ENCODE results near the gene ITPKB. TPM values are rescaled to one million over a fixed set of nuclear protein-coding genes. Genes with fewer than 3 reads are reported as not detected.

Gene ITPKB
- total and polyA plus RNA-seq, 4 donors: 16.8 to 31.3 (median 25.3) TPM

DNA sequence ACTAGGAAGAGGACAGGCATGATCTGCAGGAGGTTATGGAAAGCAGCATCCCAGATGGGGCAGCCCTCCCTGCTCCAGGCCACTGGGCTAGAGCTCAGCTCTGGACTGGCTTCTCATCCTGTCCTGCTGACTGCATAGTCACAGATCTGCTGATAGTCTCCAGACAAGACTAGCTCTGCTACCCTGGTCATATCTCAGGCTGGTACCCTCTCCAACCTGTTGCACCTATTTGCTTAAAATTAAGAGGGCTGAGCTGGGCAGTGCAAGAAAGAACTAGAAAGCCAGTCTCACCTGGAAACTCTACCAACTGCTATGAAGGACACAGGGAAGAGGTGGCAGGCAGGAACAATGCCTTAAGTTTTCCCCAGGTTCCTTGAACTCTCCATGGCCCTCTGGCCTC is 40.4 kb downstream of the ITPKB start:
- Histone ChIP-seq H3K27me3 (ENCODE audit: control insufficient read depth, insufficient read depth, low read length) (no peaks in the 10 kb centered on the region), H3K4me3 (ENCODE audit: low read depth, low read length) (no peak overlapping the region), H3K27ac (ENCODE audit: low read depth, low read length) (no peak overlapping the region), H3K4me1 (ENCODE audit: control insufficient read depth, insufficient read depth, low read length) (peaks cover 44% of the 10 kb centered on the region), H3K36me3 (ENCODE audit: control insufficient read depth, insufficient read depth, low read length) (no peaks in the 10 kb centered on the region), H3K9me3 (ENCODE audit: control insufficient read depth, insufficient read depth, low read length) (no peaks in the 10 kb centered on the region)
- DNase-seq (ENCODE audit: low read depth in 4 of 6, low spot score in 6 of 6): no peak

DNA sequence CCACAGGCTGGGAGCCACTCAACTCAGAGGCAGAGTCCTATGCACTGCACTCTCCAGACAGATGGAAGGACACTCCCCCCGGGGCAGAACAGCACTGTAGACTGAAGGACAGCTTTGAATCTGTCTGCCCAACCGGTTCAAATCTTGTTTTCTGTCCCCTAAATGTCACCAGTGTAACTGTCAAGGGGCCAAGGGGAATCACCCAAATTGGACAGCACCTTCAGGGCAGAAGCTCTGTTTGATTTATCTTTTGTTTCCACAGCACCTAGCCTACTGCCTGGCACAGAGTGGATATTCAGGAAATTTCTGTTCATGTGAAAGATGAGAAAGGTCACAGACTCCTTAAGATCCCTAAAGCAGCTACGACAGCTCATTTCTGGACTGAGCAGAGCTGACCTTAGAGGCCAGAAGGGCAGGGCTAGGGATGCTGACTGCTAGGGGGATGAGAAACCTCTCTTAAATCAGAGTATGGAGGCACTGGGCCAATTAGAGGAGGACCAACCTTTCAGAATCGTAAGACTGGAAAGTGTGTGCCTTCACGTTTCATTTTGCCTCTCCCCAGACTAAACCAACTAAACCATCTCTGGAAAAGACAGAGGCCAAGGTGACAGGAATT is 41.0 kb downstream of the ITPKB start:
- WGBS (ENCODE audit: insufficient coverage): 73% methylated on average over 3 of the region's 5 CpGs
- Histone ChIP-seq H3K27me3 (ENCODE audit: control insufficient read depth, insufficient read depth, low read length) (no peaks in the 10 kb centered on the region), H3K9me3 (ENCODE audit: control insufficient read depth, insufficient read depth, low read length) (no peaks in the 10 kb centered on the region), H3K36me3 (ENCODE audit: control insufficient read depth, insufficient read depth, low read length) (no peaks in the 10 kb centered on the region), H3K4me3 (ENCODE audit: low read depth, low read length) (no peak overlapping the region), H3K27ac (ENCODE audit: low read depth, low read length) (peak overlapping the region; percentile 78), H3K4me1 (ENCODE audit: control insufficient read depth, insufficient read depth, low read length) (peaks cover 41% of the 10 kb centered on the region)
- no peak for DNase-seq (ENCODE audit: low read depth in 4 of 6, low spot score in 6 of 6)

DNA sequence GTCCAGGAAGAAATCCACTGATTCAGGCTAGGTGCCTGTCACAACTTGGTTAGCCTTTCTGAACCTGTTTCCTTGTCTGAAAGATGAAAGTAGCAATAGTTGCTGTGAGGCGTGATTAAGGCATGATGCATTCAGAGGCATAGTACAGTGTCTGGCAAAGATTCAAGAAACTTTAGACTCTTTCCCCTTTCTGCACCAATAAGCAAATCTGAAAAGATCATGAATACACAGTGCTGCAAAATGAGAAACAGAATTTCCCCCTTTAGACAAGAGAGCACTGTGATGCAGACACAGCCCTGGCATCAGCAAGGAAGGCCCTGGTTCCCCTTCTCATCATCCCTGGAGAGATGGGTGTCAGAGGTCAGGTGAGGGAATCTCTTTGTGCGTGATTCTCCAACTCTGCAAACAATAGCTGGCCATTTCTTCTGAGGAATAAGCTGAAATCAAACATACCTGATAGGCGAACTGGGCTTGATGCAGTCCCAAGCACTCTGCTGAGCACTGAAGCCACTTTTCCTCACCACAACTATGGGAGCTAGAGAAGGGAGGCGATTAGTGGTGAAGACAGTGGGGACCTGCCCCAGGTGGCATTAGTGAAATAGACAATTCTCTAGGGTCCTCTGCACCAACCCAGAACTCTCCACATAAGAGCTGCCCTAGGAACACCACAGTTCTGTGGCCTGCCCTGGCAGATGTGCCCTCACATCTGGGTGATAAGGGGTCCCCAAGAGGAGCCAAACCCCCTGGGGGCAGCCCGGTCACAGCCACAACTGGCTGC is 41.7 kb downstream of the ITPKB start:
- DNase-seq (ENCODE audit: low read depth in 4 of 6, low spot score in 6 of 6): peak in 1 of 6 donors; percentile 41
- Histone ChIP-seq H3K36me3 (ENCODE audit: control insufficient read depth, insufficient read depth, low read length) (no peaks in the 10 kb centered on the region), H3K4me1 (ENCODE audit: control insufficient read depth, insufficient read depth, low read length) (peaks cover 36% of the 10 kb centered on the region), H3K27me3 (ENCODE audit: control insufficient read depth, insufficient read depth, low read length) (no peaks in the 10 kb centered on the region), H3K9me3 (ENCODE audit: control insufficient read depth, insufficient read depth, low read length) (no peaks in the 10 kb centered on the region), H3K4me3 (ENCODE audit: low read depth, low read length) (no peak overlapping the region), H3K27ac (ENCODE audit: low read depth, low read length) (peak overlapping the region; percentile 78)
- WGBS (ENCODE audit: insufficient coverage): 57% methylated on average over 3 of the region's 5 CpGs

DNA sequence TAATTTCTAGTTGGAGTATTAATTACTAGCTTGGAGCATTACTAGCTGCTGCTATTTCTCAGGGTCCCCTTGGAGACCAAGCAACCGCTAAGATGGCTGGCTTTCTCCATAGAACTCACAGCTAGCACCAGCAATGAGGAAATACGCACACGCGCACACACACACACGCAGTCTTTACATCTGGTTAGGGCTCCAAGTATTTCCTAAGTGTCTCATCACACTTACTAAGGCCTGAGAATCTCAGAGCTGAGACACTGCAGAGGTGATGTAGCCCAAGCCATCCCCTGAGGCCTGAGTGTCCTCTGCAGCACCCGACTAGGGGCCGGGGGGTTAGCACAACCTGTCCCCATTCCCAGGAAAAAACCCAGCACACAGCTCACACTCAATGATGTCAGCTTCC is 42.5 kb downstream of the ITPKB start:
- H3K27ac ChIP-seq (ENCODE audit: low read depth, low read length): peak overlapping the region; percentile 78
- 91% methylated on average over 7 of the region's 7 CpGs for WGBS (ENCODE audit: insufficient coverage)
- H3K9me3 ChIP-seq (ENCODE audit: control insufficient read depth, insufficient read depth, low read length): no peaks in the 10 kb centered on the region
- H3K36me3 ChIP-seq (ENCODE audit: control insufficient read depth, insufficient read depth, low read length): no peaks in the 10 kb centered on the region
- no peaks in the 10 kb centered on the region for H3K27me3 ChIP-seq (ENCODE audit: control insufficient read depth, insufficient read depth, low read length)
- H3K4me1 ChIP-seq (ENCODE audit: control insufficient read depth, insufficient read depth, low read length): peaks cover 32% of the 10 kb centered on the region
- no peak for DNase-seq (ENCODE audit: low read depth in 4 of 6, low spot score in 6 of 6)
- no peak overlapping the region for H3K4me3 ChIP-seq (ENCODE audit: low read depth, low read length)

DNA sequence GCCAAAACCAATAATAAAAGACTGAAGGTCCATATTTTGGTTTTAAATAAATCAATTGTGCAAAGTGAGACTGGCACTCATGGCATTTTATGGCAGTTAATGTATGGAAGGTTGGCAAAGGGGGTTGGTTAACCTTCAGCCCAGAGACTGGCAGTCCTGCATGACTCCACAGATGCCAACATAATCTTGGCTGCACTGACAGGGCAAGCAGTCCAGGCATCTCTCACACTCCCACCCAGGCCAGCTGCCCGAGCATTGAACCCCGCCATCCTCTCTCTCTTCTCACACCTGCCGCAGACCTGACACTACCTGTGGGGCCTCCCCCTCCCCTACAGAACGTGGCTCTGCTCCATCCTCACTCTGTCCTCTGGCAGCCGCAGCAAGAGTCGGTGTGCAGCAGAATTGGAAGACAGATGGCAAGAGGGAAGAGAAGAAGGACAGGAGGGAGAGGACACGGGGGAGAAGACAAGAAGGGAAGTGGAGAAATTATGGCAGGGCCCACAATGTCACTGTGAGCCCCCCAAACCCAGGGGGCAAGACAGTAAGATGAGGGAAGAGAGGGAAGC is 43.7 kb downstream of the ITPKB start:
- 48% methylated on average over 6 of the region's 7 CpGs for WGBS (ENCODE audit: insufficient coverage)

DNA sequence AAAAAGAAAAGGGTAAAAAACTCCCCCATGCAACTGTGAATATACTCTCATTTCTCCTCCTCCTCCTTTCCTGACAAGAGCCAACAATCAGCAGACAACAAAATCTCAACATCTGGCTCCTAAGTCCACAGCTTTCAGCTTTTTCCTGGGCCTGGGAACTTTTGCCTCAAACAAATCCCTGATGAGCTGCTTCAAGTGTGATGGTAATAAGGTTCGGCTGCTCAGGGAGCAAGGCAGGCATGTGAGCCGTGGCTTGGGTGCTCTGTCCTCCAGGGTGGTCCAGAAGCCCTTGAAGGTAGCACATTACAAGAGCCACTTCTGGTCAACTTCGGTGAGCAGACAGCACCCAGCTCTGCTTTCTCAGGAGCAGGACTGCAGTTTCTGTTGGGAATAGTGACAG is 46.3 kb downstream of the ITPKB start:
- no peak for DNase-seq (ENCODE audit: low read depth in 4 of 6, low spot score in 6 of 6)
- Histone ChIP-seq H3K4me1 (ENCODE audit: control insufficient read depth, insufficient read depth, low read length) (peaks cover 52% of the 10 kb centered on the region), H3K36me3 (ENCODE audit: control insufficient read depth, insufficient read depth, low read length) (no peaks in the 10 kb centered on the region), H3K27ac (ENCODE audit: low read depth, low read length) (no peak overlapping the region), H3K4me3 (ENCODE audit: low read depth, low read length) (no peak overlapping the region), H3K9me3 (ENCODE audit: control insufficient read depth, insufficient read depth, low read length) (no peaks in the 10 kb centered on the region), H3K27me3 (ENCODE audit: control insufficient read depth, insufficient read depth, low read length) (no peaks in the 10 kb centered on the region)
- 78% methylated on average over 3 of the region's 3 CpGs for WGBS (ENCODE audit: insufficient coverage)

More for the DNA sequence above, 43.7 kb downstream of the ITPKB start:
- no peaks in the 10 kb centered on the region for H3K27me3 ChIP-seq (ENCODE audit: control insufficient read depth, insufficient read depth, low read length)
- H3K4me1 ChIP-seq (ENCODE audit: control insufficient read depth, insufficient read depth, low read length): peaks cover 38% of the 10 kb centered on the region
- no peak overlapping the region for H3K27ac ChIP-seq (ENCODE audit: low read depth, low read length)
- no peaks in the 10 kb centered on the region for H3K36me3 ChIP-seq (ENCODE audit: control insufficient read depth, insufficient read depth, low read length)
- H3K4me3 ChIP-seq (ENCODE audit: low read depth, low read length): no peak overlapping the region
- no peak for DNase-seq (ENCODE audit: low read depth in 4 of 6, low spot score in 6 of 6)
- no peaks in the 10 kb centered on the region for H3K9me3 ChIP-seq (ENCODE audit: control insufficient read depth, insufficient read depth, low read length)

DNA sequence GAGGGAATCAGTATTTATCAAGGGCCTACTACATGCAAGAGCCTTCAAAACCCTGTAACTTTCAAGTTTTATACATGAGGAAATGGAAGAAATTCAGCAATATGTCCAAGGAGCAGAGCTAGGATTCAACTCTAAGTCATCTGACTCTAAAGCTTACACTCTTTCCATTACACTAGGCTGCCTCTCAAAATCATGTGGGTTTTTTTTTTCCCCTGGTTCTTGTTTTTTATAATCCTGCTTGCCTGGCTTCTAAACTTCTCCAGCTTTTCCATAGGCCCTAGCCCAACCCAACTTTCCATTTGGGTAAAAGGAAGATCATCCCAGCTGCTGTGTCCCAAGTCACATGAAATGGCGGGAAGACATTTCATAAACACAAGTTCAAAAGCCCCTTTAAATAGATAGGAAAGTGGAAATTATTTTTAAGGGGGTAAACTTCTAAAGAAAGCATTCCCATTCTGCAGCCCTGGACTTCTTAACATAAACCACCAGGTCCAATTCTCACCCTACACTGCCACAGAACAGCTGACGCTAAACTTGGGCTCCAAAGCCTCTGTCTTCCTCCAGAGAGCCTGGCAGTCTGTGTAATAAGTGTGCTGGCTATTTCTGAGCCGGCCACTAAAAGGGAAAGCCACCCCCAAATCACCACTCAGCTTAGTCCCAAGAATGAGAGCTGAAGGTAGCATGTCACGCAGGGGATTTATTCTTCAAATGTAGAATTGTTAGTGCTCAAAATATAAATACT is 46.9 kb downstream of the ITPKB start:
- no peak overlapping the region for H3K4me3 ChIP-seq (ENCODE audit: low read depth, low read length)
- no peaks in the 10 kb centered on the region for H3K9me3 ChIP-seq (ENCODE audit: control insufficient read depth, insufficient read depth, low read length)
- DNase-seq (ENCODE audit: low read depth in 4 of 6, low spot score in 6 of 6): no peak
- H3K4me1 ChIP-seq (ENCODE audit: control insufficient read depth, insufficient read depth, low read length): peaks cover 52% of the 10 kb centered on the region
- H3K36me3 ChIP-seq (ENCODE audit: control insufficient read depth, insufficient read depth, low read length): no peaks in the 10 kb centered on the region
- no peaks in the 10 kb centered on the region for H3K27me3 ChIP-seq (ENCODE audit: control insufficient read depth, insufficient read depth, low read length)
- H3K27ac ChIP-seq (ENCODE audit: low read depth, low read length): peak overlapping the region; percentile 58
- WGBS (ENCODE audit: insufficient coverage): no CpG with 5 or more reads among the region's 4 CpGs

DNA sequence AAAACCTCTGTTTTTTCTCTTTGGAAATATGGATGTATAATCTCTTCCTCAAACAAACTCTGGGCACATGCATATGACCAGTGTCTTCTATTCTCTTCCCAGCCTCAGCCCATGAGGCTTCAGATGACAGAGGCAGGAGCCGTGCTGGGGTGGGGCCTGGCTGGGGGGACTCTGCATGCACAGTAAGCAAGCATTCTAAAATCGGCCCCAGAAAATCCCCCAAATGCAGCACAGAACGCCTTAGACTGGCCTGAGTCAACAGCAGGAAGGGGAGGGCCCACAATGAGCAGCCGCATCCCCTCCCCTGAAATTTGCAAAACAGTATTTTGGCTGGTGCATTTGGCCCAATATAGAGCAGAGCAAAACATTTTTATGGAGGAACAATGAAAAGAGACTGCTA is 47.8 kb downstream of the ITPKB start:
- Histone ChIP-seq H3K27me3 (ENCODE audit: control insufficient read depth, insufficient read depth, low read length) (no peaks in the 10 kb centered on the region), H3K4me1 (ENCODE audit: control insufficient read depth, insufficient read depth, low read length) (peaks cover 53% of the 10 kb centered on the region), H3K9me3 (ENCODE audit: control insufficient read depth, insufficient read depth, low read length) (no peaks in the 10 kb centered on the region), H3K27ac (ENCODE audit: low read depth, low read length) (peak overlapping the region; percentile 58), H3K36me3 (ENCODE audit: control insufficient read depth, insufficient read depth, low read length) (no peaks in the 10 kb centered on the region), H3K4me3 (ENCODE audit: low read depth, low read length) (no peak overlapping the region)
- WGBS (ENCODE audit: insufficient coverage): 32% methylated on average over 3 of the region's 4 CpGs
- DNase-seq (ENCODE audit: low read depth in 4 of 6, low spot score in 6 of 6): no peak

DNA sequence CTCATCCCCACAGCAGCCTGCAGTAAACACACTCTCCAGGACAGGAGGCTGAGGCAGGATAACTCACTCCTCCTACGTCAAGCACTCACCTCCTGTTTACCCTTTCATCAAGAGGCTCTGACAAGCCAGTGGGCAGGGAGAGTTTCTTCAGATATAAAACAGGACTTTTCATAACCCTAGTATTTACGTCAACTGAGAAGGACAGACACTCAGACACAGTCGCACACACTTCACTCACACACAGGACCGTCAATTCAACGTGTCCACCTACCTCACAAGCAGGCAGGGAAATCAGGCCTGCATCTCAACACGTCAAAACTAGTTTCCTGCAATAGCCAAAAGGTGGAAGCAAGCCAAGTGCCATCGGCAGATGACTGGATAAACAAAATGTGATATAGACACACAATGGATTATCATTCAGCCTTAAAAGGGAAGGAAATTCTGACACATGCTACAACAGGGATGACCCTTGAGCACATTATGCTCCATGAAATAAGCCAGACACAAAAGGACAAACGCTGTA is 48.6 kb downstream of the ITPKB start:
- Histone ChIP-seq H3K9me3 (ENCODE audit: control insufficient read depth, insufficient read depth, low read length) (no peaks in the 10 kb centered on the region), H3K4me1 (ENCODE audit: control insufficient read depth, insufficient read depth, low read length) (peaks cover 55% of the 10 kb centered on the region), H3K36me3 (ENCODE audit: control insufficient read depth, insufficient read depth, low read length) (peaks cover 2% of the 10 kb centered on the region), H3K27me3 (ENCODE audit: control insufficient read depth, insufficient read depth, low read length) (no peaks in the 10 kb centered on the region), H3K27ac (ENCODE audit: low read depth, low read length) (peak overlapping the region; percentile 7), H3K4me3 (ENCODE audit: low read depth, low read length) (no peak overlapping the region)
- DNase-seq (ENCODE audit: low read depth in 4 of 6, low spot score in 6 of 6): no peak
- WGBS (ENCODE audit: insufficient coverage): 81% methylated on average over 5 of the region's 8 CpGs
